Stimulated activated CD4-positive, alpha-beta T cell treated with anti-CD3 and anti-CD28 coated beads, Interleukin-12 subunit alpha, Interleukin-12 subunit beta, amount 100 ng/mL, for 24 hours (primary cell): Measurements from ENCODE around the gene GSG1L.

ENCODE experiments used
- DNase-seq, 2 experiments: peaks; one replicate each; pipeline ENCODE4 v3.0.0-alpha.2; 2020; ENCODE audit warnings: low read depth in 2 of 2

Gene GSG1L

DNA sequence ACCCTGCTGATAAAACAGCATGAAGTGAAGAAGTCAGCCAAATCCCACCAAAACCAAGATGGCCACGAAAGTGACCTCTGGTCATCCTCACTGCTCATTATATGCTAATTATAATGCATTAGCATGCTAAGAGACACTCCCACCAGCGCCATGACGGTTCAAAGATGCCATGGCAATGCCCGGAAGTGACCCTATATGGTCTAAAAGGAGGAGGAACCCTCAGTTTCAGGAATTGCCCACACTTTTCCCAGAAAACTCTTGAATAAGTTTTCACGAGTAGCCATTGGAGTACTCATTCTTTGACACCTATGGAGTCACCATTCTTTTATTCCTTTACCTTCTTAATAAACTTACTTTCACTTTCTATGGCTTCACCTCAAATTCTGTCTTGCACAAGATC, 44.3 kb downstream of the GSG1L start:
- no peak for DNase-seq

DNA sequence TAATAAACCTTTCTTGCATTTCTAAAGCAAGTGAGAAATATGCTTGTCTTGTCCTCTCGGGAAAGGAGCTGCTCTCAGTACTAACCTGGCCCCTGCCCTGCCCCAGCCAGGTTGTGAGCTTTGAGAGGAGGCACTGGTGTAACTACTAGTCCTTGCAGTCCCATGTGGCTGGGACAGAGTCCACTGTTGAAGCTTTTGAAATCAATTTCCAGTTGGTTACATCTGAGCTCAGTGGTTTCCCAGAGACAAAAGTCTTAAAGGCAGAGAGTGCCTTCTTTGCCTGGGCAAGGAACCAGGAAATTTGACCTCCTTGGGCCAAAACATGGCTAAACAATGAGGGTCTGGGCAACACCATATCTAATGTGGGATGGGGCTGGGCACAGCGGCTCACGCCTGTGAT, 48.7 kb downstream of the GSG1L start:
- no peak for DNase-seq

DNA sequence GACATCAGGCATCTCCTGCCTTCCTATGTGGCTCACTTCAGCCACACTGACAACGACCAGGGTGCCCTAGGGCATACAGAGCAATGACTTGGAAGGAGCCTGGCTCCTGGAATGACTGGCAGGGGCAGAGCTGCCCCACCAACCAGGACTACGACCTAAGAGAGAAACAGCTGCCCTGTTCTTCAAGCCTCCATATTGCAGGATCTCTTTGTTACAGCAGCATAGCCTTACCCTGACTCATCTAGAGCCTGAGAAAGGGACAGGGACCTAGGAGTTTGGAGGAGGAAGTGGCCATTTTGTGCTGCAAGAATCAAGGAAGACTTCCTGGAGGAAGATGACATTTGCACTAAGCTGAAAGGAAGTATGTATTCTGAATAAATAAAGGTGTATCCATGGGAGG, 49.6 kb downstream of the GSG1L start:
- no peak for DNase-seq

DNA sequence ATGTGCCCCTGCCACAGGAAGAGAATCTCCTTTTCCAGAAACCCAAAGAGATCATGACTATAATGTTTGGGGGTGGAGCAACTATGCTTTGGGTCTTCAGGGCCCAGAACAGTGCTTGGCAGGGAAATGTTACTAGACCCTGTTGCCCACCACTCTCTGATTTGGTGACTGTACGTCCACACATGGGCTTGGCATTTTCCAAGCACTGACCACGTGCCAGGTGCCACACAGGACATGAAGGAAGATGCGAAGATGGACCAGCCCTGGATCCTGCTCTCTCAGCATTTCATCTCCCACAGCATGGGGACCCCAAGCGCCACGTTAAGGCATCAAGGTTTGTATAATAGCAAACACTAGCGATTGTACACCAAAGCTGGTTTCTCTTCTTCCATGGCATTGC, 50.1 kb downstream of the GSG1L start:
- no peak for DNase-seq

DNA sequence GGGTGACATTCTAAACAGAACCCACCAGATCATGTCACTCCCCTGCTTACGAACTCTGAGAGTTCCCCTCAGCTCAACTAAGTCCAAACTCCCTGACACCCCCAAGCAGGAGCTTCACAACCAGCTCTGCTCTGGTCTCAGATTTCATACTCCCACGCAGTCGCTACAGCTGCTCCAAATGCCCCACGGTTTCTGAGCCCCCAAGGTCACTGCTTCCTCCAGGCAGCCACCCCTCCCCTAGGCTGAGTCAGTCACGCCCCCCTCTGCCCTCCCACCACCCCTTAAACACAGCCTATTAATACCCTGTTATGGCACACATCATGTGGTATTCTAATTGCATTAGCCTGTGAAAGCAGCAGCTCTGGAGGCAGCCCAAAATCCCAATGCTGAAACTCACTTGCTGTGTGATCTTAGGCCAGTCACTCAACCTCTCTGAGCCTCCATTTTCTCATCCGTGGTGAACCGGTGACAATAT, 51.5 kb downstream of the GSG1L start:
- no peak for DNase-seq

DNA sequence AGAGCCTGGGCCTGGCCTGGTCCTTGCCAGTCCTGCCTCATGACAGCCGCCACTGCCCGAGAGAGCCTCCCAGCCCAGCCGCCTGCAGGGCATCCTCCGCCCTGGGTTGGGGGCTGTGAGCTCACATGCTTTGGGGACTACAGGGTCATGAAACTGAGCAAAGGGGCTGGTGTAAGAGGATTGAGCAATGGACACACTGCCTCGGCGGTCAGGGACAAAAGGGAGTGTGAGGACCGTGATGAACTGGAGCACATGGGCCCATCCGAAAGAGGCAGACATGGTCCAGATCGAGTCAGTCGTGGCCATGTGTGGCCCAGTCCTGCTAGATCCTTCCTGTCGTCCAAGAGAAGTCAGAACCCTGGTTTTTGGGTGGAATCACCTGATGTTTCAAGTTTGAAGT, 52.3 kb downstream of the GSG1L start:
- no peak for DNase-seq

DNA sequence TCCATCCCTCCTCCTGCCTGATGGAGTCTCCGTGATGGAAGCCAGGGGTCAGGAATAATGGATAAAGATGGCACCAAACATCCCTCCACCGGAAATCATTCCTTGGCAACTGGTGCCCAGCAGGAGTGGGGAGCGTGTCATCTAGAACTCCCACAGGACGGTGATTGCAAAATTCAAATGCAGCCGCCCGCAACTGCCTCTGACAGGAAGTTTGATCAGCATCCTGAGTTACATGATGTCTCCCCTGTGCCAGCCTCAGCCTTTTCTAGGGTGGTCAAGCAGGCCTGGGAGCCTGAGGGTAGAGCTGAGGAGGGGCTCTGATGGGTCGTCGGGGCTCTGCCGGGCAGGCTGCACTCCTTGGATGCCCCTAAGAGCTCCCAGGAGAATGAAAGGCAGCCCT, 52.8 kb downstream of the GSG1L start:
- DNase-seq: no peak

DNA sequence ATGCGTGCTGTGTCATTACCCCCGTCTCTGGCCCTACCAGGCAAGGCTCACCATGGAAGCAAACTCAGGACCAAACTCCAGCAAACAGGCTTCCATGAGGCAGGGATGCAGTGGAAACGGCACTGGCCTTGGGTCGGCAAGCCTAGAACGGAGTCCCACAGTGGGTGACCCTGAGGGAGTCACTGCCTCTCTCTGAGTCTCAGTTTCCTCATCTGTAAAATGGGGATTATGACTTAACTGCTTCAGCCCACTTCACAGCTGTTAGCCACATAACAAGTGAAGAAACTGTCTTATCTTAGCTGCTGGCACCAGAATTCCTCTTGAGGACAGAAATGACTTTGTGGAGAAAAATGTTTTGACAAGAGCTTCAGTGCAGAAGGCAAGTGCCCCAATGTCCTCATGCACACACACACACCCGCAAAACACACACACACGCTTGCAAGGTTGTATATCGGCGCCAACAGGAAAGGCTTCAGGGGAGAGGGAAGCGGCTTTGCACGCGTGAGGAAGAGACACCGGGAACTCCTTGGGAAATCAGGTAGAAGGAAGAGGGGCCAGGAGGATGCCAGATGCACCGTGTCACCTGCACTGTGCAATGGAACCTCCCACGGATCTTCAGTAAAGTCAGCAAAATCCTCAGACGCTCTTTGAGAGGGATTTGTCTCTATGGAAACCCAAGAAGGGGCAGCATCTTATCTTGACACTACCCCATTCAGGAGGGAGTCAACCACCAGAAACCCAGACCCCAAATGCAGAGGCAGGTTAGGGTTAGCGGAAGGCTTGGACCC, 53.7 kb downstream of the GSG1L start:
- DNase-seq: no peak

DNA sequence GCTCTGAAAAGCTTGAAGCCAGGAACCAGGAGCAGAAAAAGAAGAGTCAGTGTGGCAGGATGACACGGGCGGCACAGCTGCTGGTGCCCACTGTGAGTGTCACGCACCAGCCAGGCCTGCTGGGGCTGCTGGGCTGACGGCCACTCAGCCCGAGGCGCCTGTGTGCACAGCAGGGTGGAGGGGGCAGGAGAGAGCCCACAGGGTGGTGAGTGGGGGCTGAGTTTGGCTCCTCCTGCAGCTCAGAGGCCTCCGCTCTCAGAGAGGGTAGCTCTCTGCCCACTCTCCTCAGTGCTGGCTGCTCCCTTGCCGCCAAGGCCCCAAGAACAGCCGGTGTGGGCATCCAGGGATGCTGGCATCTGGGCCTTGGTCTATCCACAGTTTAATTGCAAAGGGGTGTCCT, 59.6 kb downstream of the GSG1L start:
- no peak for DNase-seq

DNA sequence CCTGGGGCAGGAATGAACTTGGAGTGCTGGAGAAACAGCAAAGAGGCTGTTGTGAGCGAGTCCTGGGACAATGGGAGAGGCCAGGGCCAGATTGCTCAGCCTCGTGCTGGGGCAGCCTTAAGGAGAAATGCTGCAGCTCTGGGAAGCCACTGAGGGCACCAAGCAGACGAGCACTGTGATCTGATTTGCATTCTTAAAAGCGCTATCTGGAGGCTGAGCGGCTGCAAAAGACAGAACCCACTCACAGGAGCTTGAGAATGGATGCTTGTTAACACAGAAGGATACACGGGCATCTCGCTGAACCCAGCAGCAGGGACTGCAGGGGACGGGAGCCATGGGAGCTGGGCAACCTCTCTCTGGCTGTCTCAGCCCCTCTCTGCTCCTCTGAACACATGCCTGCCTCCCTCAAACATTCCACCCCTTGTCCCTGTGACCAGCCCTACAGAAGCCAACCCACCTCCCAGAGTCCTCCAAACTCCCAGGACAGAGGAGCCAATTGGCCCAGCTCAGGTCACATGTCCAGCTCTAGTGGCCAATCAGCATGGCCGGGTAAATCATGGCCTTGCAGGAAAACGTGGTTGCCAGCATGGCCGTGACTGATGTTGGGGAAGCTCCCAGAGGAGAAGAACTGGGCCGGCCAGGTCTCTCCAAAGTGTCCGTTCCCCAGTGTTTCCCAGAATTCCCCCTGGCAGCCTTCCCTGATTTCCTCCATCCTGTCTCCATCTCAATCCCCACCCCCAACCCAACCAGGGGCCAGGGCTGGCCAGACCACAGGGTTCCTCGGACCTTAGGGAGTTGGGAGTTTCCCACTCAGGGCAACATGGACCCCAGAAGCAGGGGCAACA, 60.3 kb downstream of the GSG1L start:
- no peak for DNase-seq

DNA sequence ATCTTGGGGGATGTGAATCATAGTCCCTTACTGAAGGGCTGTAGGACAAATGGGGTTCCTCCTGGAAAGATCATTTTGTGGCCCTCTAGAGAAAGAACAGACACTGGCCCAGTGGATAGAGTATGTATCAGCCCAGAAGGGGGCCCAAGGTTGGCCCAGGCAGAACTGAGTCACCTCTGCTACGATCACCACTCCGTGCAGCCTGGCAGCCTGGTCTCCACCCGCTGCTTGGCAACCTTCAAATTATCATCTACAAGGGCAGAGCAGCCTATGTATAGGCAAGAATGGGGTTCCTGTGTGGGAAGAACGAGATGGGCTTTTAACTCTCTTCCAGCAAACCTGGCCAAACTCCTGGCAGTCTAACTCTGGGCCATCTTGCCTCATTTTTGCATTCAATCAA, 61.9 kb downstream of the GSG1L start:
- DNase-seq: no peak

DNA sequence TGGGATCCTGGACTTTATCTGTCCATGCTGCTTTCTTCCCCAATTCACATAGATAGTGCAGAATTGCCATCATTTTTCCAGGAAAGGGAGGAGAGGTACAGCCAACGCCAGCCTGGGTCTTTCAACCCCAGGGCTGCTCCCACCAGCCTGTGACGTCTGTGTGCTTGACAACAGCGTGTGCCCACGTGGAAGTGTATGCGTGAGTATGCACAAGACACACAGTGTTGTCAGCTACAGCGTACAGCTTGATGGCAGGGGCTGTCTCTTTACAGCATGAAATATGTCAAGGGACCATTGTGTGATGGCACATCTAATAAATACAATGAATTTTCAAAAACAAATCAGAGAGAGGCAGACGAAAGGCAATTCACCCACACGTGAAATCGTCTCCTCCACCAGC, 62.3 kb downstream of the GSG1L start:
- DNase-seq: no peak

DNA sequence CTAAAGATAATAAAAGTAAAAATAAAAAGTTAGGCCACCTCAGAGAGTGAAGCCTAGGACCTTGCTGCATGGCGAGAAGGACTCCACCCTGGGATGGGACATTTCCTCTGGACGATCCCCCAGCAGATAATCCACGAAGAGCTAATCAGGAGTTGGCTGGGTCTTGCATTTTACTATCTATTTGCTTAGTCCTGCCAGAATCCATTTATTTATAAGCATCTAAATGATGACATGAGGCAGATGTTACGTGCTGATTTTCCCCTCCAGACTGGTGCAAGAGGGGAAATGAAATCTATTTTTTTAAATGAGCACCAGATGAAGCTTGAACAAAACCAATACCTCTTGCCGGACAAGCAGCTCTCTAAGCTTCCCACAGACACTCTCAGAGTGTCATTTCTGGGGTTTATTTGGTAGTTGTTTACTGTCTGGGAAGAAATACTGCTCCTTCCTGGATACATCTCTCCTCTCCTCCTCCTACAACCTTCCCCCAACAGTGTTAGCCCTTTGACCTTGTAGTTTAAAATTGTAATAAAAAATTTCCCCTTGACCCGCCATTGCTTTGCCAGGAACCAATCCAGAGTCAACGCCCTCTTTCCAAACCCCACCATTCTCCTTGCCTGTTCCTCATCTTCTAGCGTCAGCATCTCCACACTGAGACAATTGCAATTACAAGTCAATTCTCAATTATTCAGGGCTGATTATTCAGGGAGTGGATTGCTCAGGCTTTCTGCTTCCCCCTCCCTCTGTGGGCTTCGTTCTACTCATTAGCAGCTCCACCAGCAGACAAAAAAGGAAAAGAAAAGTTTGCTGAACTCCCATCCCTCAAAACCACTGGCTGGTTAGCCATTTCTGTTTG, 63.0 kb downstream of the GSG1L start:
- no peak for DNase-seq

DNA sequence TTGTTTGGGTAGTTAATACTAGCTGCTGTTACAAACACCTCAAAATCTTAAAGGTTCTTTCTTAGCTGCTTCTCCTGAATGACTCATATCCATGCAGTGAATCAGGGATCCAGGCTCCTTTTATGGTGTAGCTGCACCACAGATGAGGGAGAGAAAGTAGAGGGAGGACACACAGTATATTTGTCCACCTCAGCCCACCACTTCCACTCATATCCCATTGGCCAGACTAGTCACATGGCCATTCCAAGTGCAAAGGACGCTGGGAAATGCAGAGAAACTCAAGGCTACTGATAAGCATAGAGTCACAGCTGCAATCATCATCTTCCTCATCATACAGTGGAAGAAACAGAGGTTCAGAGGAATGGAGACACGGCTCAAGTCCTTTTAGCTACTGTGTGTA, 63.8 kb downstream of the GSG1L start:
- DNase-seq: no peak

DNA sequence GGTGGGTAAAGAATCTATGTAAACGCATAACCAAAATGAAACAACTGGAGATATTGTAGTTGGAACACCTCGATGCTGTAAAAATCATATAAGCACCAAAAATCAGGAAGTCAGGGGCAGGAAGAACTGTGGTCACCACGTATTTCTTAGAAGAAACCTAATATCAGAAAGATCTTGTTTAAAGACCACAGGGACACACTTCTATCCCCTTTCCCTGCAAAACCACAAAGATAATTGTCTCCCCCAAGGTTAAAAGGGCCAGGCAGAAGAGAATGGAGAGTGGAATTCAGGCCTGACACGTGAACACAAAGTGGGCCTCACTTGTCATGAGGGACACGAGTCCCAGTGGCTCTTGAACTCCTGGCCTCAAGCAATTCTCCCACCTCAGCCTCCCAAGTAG, 68.1 kb downstream of the GSG1L start:
- no peak for DNase-seq

DNA sequence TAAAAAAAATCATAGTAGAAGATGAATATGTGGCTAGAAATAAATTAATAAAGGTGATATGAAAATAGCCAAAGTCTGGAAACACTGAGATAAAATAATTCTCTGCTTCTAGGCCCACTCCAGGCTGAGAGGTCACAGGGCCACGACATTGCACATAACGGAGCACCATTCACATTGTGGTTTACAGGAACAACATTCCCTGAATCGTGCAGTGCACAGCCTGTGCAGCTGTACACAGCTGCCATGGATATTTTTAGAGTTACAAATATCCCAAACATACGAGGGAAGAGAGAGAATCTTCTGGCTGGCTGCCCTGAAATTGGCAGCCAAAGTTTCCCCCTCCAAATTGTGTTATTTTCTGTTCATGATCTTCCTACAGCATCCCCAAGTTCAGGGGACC, 68.8 kb downstream of the GSG1L start:
- no peak for DNase-seq

DNA sequence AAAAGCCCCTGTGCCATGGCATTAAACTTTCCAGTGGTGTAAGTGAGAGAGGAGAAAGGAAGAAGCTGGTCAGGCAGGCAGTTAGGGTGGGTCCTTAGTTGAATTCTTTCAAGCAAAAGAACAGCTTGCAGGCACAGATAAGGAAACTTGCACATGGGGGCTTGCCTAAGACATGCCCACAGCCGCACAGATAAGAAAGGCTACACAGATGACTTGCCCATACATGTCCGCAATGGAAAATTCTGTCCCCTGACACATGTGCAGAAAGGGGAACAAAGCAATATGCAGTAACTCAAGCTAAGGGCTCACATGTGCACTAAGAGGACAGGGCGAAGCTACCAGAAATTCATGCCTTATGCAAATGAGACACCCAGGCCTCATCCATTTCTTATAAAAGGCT, 69.9 kb downstream of the GSG1L start:
- no peak for DNase-seq

DNA sequence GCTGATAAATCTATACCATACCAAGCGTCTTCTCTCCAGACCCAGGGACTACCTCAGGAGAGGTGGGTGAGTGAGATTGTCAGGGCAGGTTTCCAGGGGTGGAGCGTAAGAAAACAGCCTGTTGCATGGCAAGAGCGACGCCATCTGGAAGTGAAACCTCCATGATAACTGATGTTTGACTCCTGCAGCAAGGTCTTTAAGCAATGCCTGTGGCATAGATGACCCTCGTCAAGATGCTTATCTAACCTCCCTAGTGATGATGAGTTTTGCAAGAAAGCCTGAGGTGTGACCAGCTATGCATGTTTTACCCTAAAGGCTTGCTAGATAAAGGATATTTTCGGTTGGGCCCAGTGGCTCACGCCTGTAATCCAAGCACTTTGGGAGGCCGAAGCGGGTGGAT, 71.6 kb downstream of the GSG1L start:
- DNase-seq: no peak

DNA sequence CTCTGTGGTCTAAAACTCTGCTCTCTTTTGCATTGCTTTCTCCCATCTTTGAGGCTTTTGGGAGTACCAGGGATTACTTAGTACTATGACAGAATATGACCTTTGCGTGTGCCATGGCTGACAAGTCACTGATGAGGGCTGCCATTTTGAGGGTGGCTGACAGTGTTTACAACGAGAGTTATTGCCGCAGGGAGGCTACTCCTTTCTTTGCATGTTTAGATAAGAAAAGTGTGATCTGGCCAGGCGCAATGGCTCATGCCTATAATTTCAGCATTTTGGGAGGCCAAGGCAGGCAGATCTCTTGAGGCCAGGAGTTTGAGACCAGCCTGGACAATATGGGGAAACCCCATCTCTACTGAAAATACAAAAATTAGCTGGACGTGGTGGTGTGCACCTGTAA, 77.5 kb downstream of the GSG1L start:
- no peak for DNase-seq

DNA sequence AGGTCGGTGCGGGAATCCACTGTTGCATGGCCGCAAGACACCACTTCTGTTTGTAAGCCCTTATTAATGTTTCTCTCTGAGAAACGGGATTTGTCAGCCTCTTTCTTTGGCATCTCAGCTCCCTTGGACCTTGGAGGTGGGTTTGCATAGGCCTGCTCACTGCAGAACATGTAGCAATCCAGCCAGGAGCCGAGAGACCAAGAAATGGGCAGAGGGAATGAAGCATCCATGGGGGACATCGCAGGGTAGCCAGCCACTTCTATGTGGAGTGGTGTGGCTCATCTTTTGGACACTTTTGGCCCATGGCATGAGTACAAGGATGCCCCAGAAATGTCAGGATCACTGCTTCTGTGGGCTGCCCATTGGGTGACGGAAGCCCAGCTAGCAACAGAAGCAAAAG, 79.4 kb downstream of the GSG1L start:
- DNase-seq: no peak

DNA sequence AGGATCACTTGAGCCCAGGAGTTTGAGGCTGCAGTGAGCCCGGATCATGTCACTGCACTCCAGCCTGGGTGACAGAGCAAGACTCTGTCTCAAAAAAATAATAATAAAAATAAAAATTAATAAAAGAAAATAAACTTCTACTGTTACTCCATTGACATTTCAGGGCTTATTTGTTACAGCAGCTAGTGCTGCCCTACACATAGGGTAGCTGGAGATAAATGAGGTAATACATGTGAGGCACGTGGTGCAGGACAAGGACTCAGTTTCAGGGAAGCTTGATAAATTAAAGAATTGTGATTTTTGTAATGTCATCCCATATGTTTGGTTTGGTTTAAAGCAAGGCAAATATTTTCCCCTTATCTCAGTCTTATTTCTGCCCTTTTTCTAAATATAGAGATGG, 80.3 kb downstream of the GSG1L start:
- no peak for DNase-seq

DNA sequence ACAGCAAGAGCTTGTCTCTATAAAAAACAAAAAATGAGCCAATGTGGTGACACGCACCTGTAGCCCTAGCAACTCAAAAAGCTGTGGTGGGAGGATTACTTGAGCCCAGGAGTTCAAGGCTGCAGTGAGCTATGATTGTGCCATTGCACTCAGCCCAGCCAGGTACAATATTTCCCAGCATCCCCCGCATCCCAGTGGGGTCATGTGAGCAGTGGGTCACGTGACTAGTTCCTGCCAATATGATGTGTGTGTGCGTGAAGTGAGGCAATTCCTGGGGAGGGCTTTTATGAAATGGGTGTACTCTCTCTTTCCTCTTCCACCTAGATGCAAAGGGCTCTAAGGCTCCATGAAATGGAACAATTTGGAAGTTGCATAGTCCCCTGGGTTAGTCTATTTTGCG, 81.3 kb downstream of the GSG1L start:
- no peak for DNase-seq
